Neuron (in vitro differentiated cells): ENCODE data around the gene BRAF.

Experiments used
- H2AFZ ChIP-seq: one replicate; pipeline ENCODE4 v1.6.1; 2013; ENCODE audit warnings: low read depth, mild to moderate bottlenecking, inconsistent platforms, low read length, moderate library complexity
- H3K27me3 ChIP-seq: one replicate; pipeline ENCODE4 v1.6.1; 2013; ENCODE audit warnings: low read length; ENCODE audit not compliant: insufficient read depth
- H3K36me3 ChIP-seq: one replicate; pipeline ENCODE4 v1.6.1; 2013; ENCODE audit warnings: low read length; ENCODE audit not compliant: insufficient read depth
- H3K4me1 ChIP-seq: one replicate; pipeline ENCODE4 v1.6.1; 2013; ENCODE audit warnings: low read length; ENCODE audit not compliant: insufficient read depth
- H3K4me3 ChIP-seq: 2 replicates; pipeline ENCODE4 v1.5.1; 2013; ENCODE audit warnings: mild to moderate bottlenecking, low read length, moderate library complexity
- H3K9me3 ChIP-seq: one replicate; pipeline ENCODE4 v1.6.1; 2013; ENCODE audit warnings: low read length

Gene BRAF

GRCh38 chr7:140911746-140912145 lies 13.0 kb downstream of the BRAF start:
- Histone ChIP-seq H3K4me1 (no peaks in the 10 kb centered on the region), H3K36me3 (peaks cover 3% of the 10 kb centered on the region), H2AFZ (no peak overlapping the region)

GRCh38 chr7:140909476-140910161 lies 15.1 kb downstream of the BRAF start:
- no peak overlapping the region for H3K4me3 ChIP-seq
- H3K9me3 ChIP-seq: peaks cover 7% of the 10 kb centered on the region
- no peaks in the 10 kb centered on the region for H3K27me3 ChIP-seq
- H3K36me3 ChIP-seq: peaks cover 3% of the 10 kb centered on the region
- no peaks in the 10 kb centered on the region for H3K4me1 ChIP-seq
- H2AFZ ChIP-seq: no peak overlapping the region

More at GRCh38 chr7:140911746-140912145, 13.0 kb downstream of the BRAF start:
- H3K9me3 ChIP-seq: peaks cover 5% of the 10 kb centered on the region
- H3K27me3 ChIP-seq: no peaks in the 10 kb centered on the region
- H3K4me3 ChIP-seq: no peak overlapping the region

- Histone ChIP-seq H3K4me3 (no peak overlapping the region), H3K36me3 (peaks cover 3% of the 10 kb centered on the region), H3K9me3 (peaks cover 10% of the 10 kb centered on the region), H3K27me3 (no peaks in the 10 kb centered on the region), H2AFZ (no peak overlapping the region), H3K4me1 (no peaks in the 10 kb centered on the region)
Measured at GRCh38 chr7:140908361-140908760, 16.4 kb downstream of the BRAF start.

- Histone ChIP-seq H3K4me3 (no peak overlapping the region), H3K4me1 (no peaks in the 10 kb centered on the region), H3K9me3 (peaks cover 11% of the 10 kb centered on the region), H3K27me3 (no peaks in the 10 kb centered on the region), H2AFZ (no peak overlapping the region), H3K36me3 (no peaks in the 10 kb centered on the region)
Measured at GRCh38 chr7:140903741-140904480, 20.8 kb downstream of the BRAF start.

- no peaks in the 10 kb centered on the region for H3K36me3 ChIP-seq
- no peak overlapping the region for H2AFZ ChIP-seq
- H3K4me1 ChIP-seq: no peaks in the 10 kb centered on the region
Measured at GRCh38 chr7:140902303-140902953, 22.3 kb downstream of the BRAF start.

GRCh38 chr7:140901941-140902302 lies 22.8 kb downstream of the BRAF start:
- Histone ChIP-seq H3K9me3 (peaks cover 6% of the 10 kb centered on the region), H2AFZ (no peak overlapping the region), H3K36me3 (no peaks in the 10 kb centered on the region), H3K27me3 (no peaks in the 10 kb centered on the region), H3K4me3 (no peak overlapping the region), H3K4me1 (no peaks in the 10 kb centered on the region)

More at GRCh38 chr7:140902303-140902953, 22.3 kb downstream of the BRAF start:
- Histone ChIP-seq H3K27me3 (no peaks in the 10 kb centered on the region), H3K9me3 (peaks cover 6% of the 10 kb centered on the region), H3K4me3 (no peak overlapping the region)

- H3K4me1 ChIP-seq: no peaks in the 10 kb centered on the region
- H3K4me3 ChIP-seq: no peak overlapping the region
- H2AFZ ChIP-seq: no peak overlapping the region
- peaks cover 7% of the 10 kb centered on the region for H3K9me3 ChIP-seq
- H3K36me3 ChIP-seq: no peaks in the 10 kb centered on the region
- no peaks in the 10 kb centered on the region for H3K27me3 ChIP-seq
Measured at GRCh38 chr7:140899883-140900282, 24.8 kb downstream of the BRAF start.

- peaks cover 6% of the 10 kb centered on the region for H3K9me3 ChIP-seq
Measured at GRCh38 chr7:140898786-140899536, 25.8 kb downstream of the BRAF start.

GRCh38 chr7:140896996-140897395 lies 27.7 kb downstream of the BRAF start:
- H3K9me3 ChIP-seq: peaks cover 3% of the 10 kb centered on the region
- H3K4me1 ChIP-seq: no peaks in the 10 kb centered on the region

More at GRCh38 chr7:140898786-140899536, 25.8 kb downstream of the BRAF start:
- H3K4me3 ChIP-seq: no peak overlapping the region
- H3K4me1 ChIP-seq: no peaks in the 10 kb centered on the region
- no peaks in the 10 kb centered on the region for H3K27me3 ChIP-seq
- H3K36me3 ChIP-seq: no peaks in the 10 kb centered on the region
- no peak overlapping the region for H2AFZ ChIP-seq

GRCh38 chr7:140889645-140890044 lies 35.1 kb downstream of the BRAF start:
- Histone ChIP-seq H3K4me3 (no peak overlapping the region), H3K9me3 (peaks cover 2% of the 10 kb centered on the region), H2AFZ (no peak overlapping the region), H3K27me3 (no peaks in the 10 kb centered on the region), H3K36me3 (no peaks in the 10 kb centered on the region), H3K4me1 (no peaks in the 10 kb centered on the region)

More at GRCh38 chr7:140896996-140897395, 27.7 kb downstream of the BRAF start:
- H3K27me3 ChIP-seq: no peaks in the 10 kb centered on the region
- H3K36me3 ChIP-seq: no peaks in the 10 kb centered on the region
- H2AFZ ChIP-seq: no peak overlapping the region
- H3K4me3 ChIP-seq: no peak overlapping the region

GRCh38 chr7:140889150-140889549 lies 35.6 kb downstream of the BRAF start:
- peaks cover 2% of the 10 kb centered on the region for H3K9me3 ChIP-seq
- no peak overlapping the region for H2AFZ ChIP-seq
- no peaks in the 10 kb centered on the region for H3K27me3 ChIP-seq
- no peaks in the 10 kb centered on the region for H3K36me3 ChIP-seq
- no peak overlapping the region for H3K4me3 ChIP-seq
- H3K4me1 ChIP-seq: no peaks in the 10 kb centered on the region

- Histone ChIP-seq H3K36me3 (no peaks in the 10 kb centered on the region), H3K4me3 (no peak overlapping the region), H3K27me3 (no peaks in the 10 kb centered on the region), H2AFZ (no peak overlapping the region), H3K9me3 (peaks cover 2% of the 10 kb centered on the region), H3K4me1 (no peaks in the 10 kb centered on the region)
Measured at GRCh38 chr7:140888087-140888486, 36.6 kb downstream of the BRAF start.
